ENCODE measurements around the gene SEMA4C.

SEMA4C gene

GRCh38 chr2:96879545-96880040, 9.7 kb upstream of the SEMA4C start:
- DNase-seq, result no peak

DNA sequence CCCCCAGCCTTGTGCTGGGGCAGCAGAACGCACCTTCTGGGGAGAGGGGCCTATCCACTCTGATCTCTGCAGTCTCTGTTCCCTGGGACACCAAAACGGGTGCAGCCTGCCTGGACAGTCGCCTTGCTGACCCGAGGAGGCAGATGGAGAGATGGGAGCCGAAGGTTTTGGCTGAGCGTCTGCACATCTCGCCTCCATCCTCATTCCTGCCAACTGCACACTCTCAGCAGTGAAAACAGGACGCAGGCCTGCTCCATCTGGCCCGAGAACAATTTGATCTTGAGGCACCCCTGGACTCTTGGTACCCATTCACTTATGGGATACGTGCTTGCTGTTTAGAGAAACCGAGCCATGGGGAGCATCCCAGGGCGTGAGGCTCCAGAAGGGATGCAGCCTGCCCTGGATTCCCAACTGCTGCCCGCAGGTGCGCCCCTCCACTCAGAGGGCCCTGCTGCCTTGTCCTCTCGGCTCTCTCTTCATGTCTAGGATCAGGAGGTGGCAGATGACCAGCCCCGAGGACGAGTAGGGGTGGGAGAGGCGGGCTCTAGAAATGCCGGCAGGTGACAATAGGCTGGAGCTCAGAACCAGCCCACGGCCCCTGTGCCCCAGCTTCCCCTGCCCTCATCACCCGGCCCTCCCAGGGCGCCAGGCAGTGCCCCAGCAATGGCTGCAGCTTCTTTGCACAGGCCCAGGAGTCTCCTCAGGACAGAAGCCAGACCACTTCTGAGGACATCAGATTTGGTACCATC, 9.1 kb upstream of the SEMA4C start:
- no peak for DNase-seq

DNA sequence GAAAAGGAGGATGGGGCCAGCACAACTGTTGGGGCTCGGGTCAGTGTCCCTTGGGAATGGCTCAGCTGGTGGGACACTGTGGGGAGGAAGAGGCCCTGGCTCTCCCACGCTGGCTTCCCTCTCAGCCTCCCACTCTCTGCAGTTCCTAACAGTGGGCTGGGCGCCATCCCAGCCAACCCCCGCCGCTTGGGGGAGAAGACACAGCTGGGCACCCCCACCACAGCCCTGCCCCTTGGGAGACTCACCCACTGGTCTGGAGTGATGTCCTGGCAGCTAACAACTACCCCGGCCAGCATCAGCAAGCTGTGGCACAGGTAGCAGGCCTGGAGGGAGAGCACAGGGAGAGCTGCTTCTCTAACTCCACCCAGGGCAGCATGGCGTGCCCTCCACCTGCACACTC, 8.3 kb upstream of the SEMA4C start:
- no peak for DNase-seq

- no peak for DNase-seq
These were observed 7.8 kb upstream of the SEMA4C start for GRCh38 chr2:96877631-96878092.

DNA sequence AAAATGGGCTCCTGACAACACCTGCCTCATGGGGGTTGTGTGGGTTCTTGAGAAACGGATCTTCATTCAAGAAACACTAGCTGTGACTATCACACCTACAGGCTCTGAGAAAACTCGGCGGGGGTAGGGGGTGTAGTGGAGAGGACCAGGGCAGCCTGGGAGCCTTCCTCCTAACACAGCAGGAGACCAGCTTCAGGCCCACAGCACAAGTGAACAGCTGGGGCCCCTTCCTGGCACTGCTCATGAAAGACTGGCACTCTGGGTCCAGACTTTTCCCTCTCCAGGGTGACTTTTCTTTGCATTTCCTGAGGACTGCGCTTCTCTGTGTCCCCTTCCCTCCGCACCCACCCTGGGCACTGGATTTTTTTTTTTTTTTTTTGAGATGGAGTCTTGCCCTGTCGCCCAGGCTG, 7.2 kb upstream of the SEMA4C start:
- DNase-seq, result no peak

DNA sequence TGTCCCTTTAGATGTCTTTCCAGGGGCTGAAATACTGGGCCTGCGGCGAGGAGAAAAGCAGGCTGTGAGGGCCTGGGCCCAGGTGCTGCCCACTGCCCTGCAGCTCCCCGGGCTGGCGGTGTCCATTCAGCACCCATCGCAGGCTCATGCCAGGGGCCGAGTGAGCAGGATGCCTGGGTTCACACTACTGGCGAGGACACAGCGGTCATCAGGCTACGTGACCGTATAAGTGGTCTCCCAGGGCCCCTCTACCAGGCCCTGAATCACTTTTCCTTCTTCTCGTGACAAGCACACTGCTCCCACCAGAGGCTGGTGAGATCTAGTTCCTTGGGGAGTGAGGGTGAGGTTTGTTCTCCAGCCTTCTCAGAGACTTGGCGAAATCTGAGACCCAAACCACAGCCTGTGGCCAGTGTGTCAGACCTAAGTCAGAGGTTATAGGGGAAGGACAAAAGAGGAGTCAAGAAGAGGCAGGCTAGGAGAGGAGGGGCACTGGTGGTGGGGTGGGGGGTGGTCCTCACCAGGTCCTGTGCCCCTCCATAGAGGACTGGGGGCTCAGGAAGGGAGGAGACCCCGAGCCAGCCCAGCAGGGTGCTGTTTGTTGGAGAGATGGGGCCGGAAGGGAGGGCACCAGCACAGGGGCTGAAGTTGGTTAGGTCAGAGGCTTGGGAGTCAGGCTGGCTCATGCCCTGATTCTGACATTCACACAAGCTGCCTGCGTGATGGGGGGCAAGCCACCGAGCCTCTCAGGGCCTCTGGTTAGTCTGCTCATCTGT, 6.6 kb upstream of the SEMA4C start:
- no peak for DNase-seq

GRCh38 chr2:96875498-96876268, 5.8 kb upstream of the SEMA4C start:
- DNase-seq, result no peak

DNA sequence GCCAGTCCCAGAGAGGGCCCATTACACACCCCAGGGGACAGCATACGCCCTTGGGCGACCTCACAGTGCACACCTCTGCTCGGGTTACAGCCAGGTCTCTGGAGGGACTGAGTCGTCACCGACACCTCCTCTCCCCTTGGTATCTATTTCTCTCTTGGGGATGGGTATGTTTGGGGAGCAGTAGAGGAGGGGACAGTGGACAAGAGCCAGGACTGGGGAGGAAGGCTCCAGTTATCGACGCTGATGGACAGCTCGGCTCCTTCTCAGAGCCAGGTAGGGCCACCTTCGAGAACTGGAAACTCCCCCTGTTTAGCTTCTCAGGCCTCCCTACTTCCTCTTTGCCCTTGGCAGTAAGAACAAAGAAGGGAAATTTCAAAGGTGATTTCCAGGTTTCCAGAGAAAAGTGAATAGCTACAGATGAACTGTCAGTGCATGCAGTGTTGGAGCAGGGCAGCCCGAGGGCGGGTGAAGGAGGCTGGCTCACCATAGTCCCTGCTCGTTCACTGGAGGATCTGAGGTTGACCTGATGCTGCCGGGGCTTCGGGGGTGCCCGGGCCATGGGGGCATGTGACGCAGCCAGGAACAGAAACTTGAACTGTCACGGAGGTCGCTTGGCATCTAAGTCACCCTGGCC, 4.4 kb upstream of the SEMA4C start:
- no peak for DNase-seq

GRCh38 chr2:96873651-96874096, 3.8 kb upstream of the SEMA4C start:
- DNase-seq, result no peak

DNA sequence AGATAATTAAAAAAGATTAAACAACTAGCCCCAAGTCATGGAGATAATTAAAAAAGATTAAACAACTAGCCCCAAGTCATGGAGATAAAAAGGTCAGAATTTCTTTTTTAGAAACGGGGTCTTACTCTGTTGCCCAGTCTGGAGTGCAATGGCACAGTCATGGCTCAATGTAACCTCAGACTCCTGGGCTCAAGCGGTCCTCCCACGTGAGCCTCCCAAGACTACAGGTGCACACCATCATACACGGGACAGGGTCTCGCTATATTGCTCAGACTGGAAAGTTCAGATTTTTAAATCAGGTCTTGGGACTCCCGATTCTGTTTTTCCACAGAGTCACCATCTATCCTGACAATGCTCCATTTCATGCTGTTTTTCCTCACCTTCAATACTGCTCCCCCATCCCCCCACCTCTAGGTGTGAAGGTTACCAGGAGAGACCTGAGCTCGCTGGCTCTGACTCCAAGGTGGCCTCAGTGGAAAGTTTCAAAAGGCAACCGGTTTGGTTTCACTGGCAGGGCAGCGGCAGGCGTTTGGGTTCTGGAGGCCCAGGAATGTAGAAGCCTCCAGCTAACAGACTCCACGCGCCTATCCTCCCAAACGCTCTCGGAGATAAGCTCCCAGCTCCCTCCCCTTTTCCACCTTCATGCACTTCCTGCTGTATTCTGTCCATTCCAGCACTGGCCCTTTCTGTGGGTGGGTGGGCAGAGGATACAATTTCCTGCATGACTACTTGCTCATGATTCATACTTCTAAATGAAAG, 2.9 kb upstream of the SEMA4C start:
- no peak for DNase-seq

GRCh38 chr2:96870626-96871255, 861 bp upstream of the SEMA4C start:
- peak; percentile 57 to 75 (median 59) for DNase-seq

GRCh38 chr2:96869281-96869821, 529 bp downstream of the SEMA4C start:
- peak in 2 of 3 experiments; percentile 46 to 63 for DNase-seq

- peak; percentile 57 to 85 (median 81) for DNase-seq
These were observed 1.2 kb downstream of the SEMA4C start for GRCh38 chr2:96868555-96869280.

DNA sequence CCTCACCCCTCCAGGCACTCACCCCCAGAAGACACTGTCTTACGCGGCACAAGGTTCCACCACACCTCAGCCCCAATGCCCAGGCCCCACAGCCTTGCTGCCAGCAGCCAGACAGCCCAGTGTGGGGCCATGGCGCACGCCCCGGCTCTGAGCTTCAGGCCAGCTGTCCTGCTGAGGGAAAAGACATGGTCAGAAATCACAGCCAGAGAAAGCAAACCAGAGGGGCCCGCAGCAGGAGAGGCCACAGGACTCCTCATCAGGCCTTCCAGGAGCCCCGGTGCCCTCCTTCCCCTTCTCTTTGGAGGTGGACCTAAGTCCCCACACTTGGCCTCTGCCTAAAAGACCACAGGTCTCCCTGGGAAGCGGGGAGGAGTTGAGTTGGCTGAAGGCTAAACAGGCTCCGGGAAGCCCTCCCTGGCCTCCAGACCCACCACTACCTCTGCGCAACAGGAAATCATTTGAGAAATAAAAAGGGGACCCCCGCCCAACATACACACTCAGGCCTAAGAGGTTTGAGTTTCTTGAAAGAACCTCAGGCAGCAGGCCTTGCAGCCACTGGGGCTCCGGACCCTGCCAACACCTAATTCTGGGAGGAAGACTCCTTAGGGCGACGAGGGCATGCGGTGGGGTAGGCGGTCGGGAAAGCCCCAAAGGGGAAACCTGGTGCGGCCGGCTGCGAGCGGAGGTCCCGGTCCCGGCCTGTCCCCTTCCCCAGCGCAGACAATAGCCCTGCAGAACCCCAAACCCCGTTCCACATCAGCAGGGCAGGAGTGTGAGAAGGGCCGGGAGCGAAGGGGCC, 1.9 kb downstream of the SEMA4C start:
- DNase-seq, result peak in 1 of 3 experiments; percentile 56

GRCh38 chr2:96866986-96867755, 2.7 kb downstream of the SEMA4C start:
- DNase-seq, result no peak

- no peak for DNase-seq
These were observed 3.3 kb downstream of the SEMA4C start for GRCh38 chr2:96866586-96866985.

DNA sequence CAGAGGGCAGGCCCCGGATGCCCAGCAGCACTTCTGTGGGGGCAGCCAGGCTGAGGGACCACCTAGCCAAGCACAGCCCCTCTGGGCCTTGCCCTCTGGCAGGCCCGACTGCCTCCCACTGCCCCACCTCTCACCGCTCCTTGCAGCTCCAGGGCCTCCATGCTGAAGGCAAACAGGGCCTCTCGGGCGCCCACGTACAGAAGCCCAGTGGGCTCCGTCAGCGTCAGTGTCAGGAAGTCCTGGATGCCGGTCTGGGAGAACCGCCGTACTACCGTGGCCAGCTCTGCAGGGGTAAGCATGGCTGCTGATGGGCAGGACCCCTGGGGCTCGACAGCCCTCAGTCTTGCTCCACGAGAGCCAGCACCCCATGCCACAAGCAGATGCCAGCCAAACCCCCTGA, 3.7 kb downstream of the SEMA4C start:
- no peak for DNase-seq

- no peak for DNase-seq
These were observed 4.2 kb downstream of the SEMA4C start for GRCh38 chr2:96865654-96866053.

Data from NCI-H1417 (cell line).